Mesothelial cell of epicardium (in vitro differentiated cells): ENCODE data around the gene DPPA2. TPM values are rescaled to one million over a fixed set of nuclear protein-coding genes. Genes with fewer than 3 reads are reported as not detected.

Experiments
- DNase-seq, 2 experiments: peaks; one replicate each; pipeline ENCODE4 v3.0.0; 2021; ENCODE audit warnings: low spot score in 2 of 2; ENCODE audit not compliant: unreplicated experiment in 2 of 2
- H3K27ac Mint-ChIP-seq: 2 replicates; pipeline ENCODE4 v1.8.0; 2021; ENCODE audit warnings: mixed read lengths
- H3K27me3 Mint-ChIP-seq: 2 replicates; pipeline ENCODE4 v1.8.0; 2021; ENCODE audit warnings: low read depth, mixed read lengths
- H3K36me3 Mint-ChIP-seq: 2 replicates; pipeline ENCODE4 v1.8.0; 2021; ENCODE audit warnings: mixed read lengths
- H3K4me1 Mint-ChIP-seq: 2 replicates; pipeline ENCODE4 v1.8.0; 2021; ENCODE audit warnings: mixed read lengths
- H3K4me3 Mint-ChIP-seq: 2 replicates; pipeline ENCODE4 v1.8.0; 2021; ENCODE audit warnings: mild to moderate bottlenecking, moderate library complexity, mixed read lengths
- H3K9me3 Mint-ChIP-seq: 2 replicates; pipeline ENCODE4 v1.8.0; 2021; ENCODE audit warnings: mixed read lengths
- total RNA-seq: library from RNA; stranded (reverse); gene quantifications from 3 replicates; pipeline ENCODE4 v1.2.1, GENCODE V29; 2021
- TF ChIP-seq, protein P1 (sequence below): fragments of 200-600 bp; sonication (generic); IDR thresholded peaks from one replicate; pipeline ENCODE4 v1.5.0; 2021; ENCODE audit warnings: antibody characterized with exemption; ENCODE audit not compliant: unreplicated experiment

The DPPA2 gene
- total RNA-seq, 1 donor from 2014 or later: 1.2 TPM

DNA sequence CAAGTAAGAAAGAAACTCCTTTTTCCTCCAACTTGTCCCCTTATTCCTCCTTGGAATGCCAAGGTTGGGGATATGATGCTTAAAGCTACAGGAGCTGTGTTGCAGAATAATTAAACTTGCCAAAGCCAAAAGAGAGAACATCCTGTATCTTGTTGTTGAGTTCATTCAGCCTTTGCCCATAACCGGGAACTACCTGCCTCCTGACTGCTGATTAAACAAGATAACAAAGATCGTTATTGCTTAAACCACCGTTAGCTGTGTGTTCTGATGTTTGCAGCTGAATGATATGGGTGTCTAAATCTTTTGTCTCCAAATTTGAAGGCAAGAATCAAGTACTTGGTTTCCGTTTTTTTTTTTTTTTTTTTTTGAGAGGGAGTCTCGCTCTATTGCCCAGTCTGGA, 61.5 kb downstream of the DPPA2 start:
- no peak for DNase-seq
- Mint-ChIP-seq H3K27me3 (no peaks in the 10 kb centered on the region), H3K4me1 (no peaks in the 10 kb centered on the region), H3K4me3 (no peak overlapping the region), H3K9me3 (peaks cover 6% of the 10 kb centered on the region), H3K27ac (no peak overlapping the region), H3K36me3 (no peaks in the 10 kb centered on the region)
- TF ChIP-seq, protein P1, sequence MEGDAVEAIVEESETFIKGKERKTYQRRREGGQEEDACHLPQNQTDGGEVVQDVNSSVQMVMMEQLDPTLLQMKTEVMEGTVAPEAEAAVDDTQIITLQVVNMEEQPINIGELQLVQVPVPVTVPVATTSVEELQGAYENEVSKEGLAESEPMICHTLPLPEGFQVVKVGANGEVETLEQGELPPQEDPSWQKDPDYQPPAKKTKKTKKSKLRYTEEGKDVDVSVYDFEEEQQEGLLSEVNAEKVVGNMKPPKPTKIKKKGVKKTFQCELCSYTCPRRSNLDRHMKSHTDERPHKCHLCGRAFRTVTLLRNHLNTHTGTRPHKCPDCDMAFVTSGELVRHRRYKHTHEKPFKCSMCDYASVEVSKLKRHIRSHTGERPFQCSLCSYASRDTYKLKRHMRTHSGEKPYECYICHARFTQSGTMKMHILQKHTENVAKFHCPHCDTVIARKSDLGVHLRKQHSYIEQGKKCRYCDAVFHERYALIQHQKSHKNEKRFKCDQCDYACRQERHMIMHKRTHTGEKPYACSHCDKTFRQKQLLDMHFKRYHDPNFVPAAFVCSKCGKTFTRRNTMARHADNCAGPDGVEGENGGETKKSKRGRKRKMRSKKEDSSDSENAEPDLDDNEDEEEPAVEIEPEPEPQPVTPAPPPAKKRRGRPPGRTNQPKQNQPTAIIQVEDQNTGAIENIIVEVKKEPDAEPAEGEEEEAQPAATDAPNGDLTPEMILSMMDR: no peak

DNA sequence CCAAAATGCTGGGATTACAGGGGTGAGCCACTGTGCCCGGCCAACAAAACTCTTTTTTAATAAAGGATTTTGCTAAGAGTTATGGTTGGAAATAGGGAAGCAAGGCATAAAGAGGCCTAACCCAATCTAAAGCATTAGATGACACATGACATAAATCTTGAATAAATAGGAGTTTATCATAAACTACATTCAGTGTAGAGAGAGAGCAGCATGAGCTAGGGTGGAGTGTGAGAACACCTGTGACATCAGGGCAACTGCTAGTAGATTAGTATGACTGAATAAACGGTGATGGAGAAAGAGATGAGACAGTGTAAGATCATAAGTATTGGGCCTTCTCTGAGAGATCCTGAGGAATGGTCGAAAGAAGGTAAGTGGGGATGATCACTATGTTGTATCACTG, 63.7 kb downstream of the DPPA2 start:
- H3K4me3 Mint-ChIP-seq: no peak overlapping the region
- no peaks in the 10 kb centered on the region for H3K36me3 Mint-ChIP-seq
- peaks cover 11% of the 10 kb centered on the region for H3K9me3 Mint-ChIP-seq
- TF ChIP-seq, protein P1: no peak
- no peaks in the 10 kb centered on the region for H3K4me1 Mint-ChIP-seq
- no peaks in the 10 kb centered on the region for H3K27me3 Mint-ChIP-seq
- no peak for DNase-seq
- no peak overlapping the region for H3K27ac Mint-ChIP-seq

Other genes with a start within 250 kb of the DPPA2 start
- gene MORC1, start 198.4 kb downstream of the DPPA2 start, total RNA-seq: 0.13 to 0.18 TPM in 2 of 3 replicates, not detected in the other
- gene C3orf85, start 179.8 kb downstream of the DPPA2 start, total RNA-seq: not detected in 3 replicates
- 86.2 to 89.3 TPM (median 87.7 TPM) in 3 replicates for gene DPPA4, start 21.0 kb upstream of the DPPA2 start, total RNA-seq